Neural cell (in vitro differentiated cells): ENCODE measurements around the gene TFIP11.

Source experiments
- CTCF ChIP-seq: fragments of 450-650 bp; IDR thresholded peaks from 2 replicates; pipeline ENCODE4 v1.5.1; 2014; ENCODE audit warnings: antibody characterized with exemption, mild to moderate bottlenecking, moderate library complexity; ENCODE audit not compliant: poor library complexity, severe bottlenecking
- EZH2 ChIP-seq: fragments of 200-600, 300-800 bp; shearing (Covaris generic), sonication (generic); IDR thresholded peaks from 2 replicates; pipeline ENCODE4 v1.6.1; 2014; ENCODE audit warnings: antibody characterized with exemption, low read length, borderline replicate concordance, mild to moderate bottlenecking; ENCODE audit not compliant: insufficient read depth, poor library complexity, severe bottlenecking
- POLR2AphosphoS5 ChIP-seq: IDR thresholded peaks from 2 replicates; pipeline ENCODE4 v1.6.1; 2012
- RAD21 ChIP-seq: fragments of 450-650 bp; conservative IDR thresholded peaks from 2 replicates; pipeline ENCODE4 v1.6.1; 2014; ENCODE audit warnings: antibody characterized with exemption, mild to moderate bottlenecking, moderate library complexity
- TAF1 ChIP-seq: IDR thresholded peaks from 2 replicates; pipeline ENCODE4 v1.6.1; 2012; ENCODE audit warnings: low read depth

- TF ChIP-seq CTCF, result no peak
- TF ChIP-seq EZH2, result no peak
- no peak for TF ChIP-seq POLR2AphosphoS5
- TF ChIP-seq RAD21, result no peak
- no peak for TF ChIP-seq TAF1
Observed at GRCh38 chr22:26496456-26496855, 15.8 kb downstream of the TFIP11 start.
